Small intestine (tissue), 16 donors: Measurements from ENCODE around the gene CD59. TPM values are rescaled to one million over a fixed set of nuclear protein-coding genes. Genes with fewer than 3 reads are reported as not detected.

Experiments used
- DNase-seq, 2 donors: peaks; one replicate each; pipeline versions ENCODE4 v3.0.0 to v3.0.0-alpha.2; 2013
- FAIRE-seq: peaks from 2 replicates; lab custom pipeline; 2012; peaks lifted over from hg19 to GRCh38; lab: Jason Lieb, UNC
- H3K27ac ChIP-seq, 3 donors: one replicate each; pipeline ENCODE4 v1.5.1; 2013; ENCODE audit warnings: low read length in 2 of 3, mild to moderate bottlenecking in 2 of 3, control low read depth in 1 of 3, inconsistent platforms in 1 of 3, low read depth in 1 of 3, moderate library complexity in 1 of 3
- H3K27me3 ChIP-seq, 3 donors: one replicate each; pipeline ENCODE4 v1.6.1; 2013; ENCODE audit warnings: low read length in 3 of 3, inconsistent platforms in 1 of 3; ENCODE audit not compliant: control insufficient read depth in 3 of 3, insufficient read depth in 3 of 3
- H3K36me3 ChIP-seq, 3 donors: one replicate each; pipeline ENCODE4 v1.6.1; 2013; ENCODE audit warnings: low read length in 3 of 3, inconsistent platforms in 1 of 3, low read depth in 1 of 3, mild to moderate bottlenecking in 1 of 3, moderate library complexity in 1 of 3; ENCODE audit not compliant: control insufficient read depth in 3 of 3, insufficient read depth in 2 of 3
- H3K4me1 ChIP-seq, 3 donors: one replicate each; pipeline ENCODE4 v1.6.1; 2013; ENCODE audit warnings: low read length in 2 of 3, inconsistent platforms in 1 of 3, low read depth in 1 of 3, mild to moderate bottlenecking in 1 of 3, moderate library complexity in 1 of 3; ENCODE audit not compliant: control insufficient read depth in 3 of 3, insufficient read depth in 2 of 3
- H3K4me3 ChIP-seq, 3 donors: one replicate each; pipeline ENCODE4 v1.5.1; 2013; ENCODE audit warnings: low read length in 3 of 3, control low read depth in 1 of 3, inconsistent platforms in 1 of 3, low read depth in 1 of 3, mild to moderate bottlenecking in 1 of 3, moderate library complexity in 1 of 3
- H3K9me3 ChIP-seq, 2 donors: one replicate each; pipeline ENCODE4 v1.6.1; 2013; ENCODE audit warnings: low read depth in 1 of 2, low read length in 1 of 2; ENCODE audit not compliant: control insufficient read depth in 2 of 2, insufficient read depth in 1 of 2
- WGBS, 3 donors: extraction: QIAGEN DNeasy Blood & Tissue Kit; methylation state at CpG; one replicate each; pipeline ENCODE4 v1.1.7; 2013; 5-methylcytosine and 5-hydroxymethylcytosine counted together
- long read RNA-seq, 10 donors: transcript quantifications; one replicate each; lab custom pipeline, GENCODE V29; 2026
- polyA plus RNA-seq, 4 donors: library from polyadenylated mRNA; stranded (reverse) in 3 of 4; unstranded in 1 of 4; fragments of 200-250 nt in 3 of 4; fragments of 120-200 nt in 1 of 4; gene quantifications; one replicate each; pipeline versions ENCODE4 v1.2.1 to v1.2.3, GENCODE V29; 2013
- donor health status: healthy with polysubstance abuse.
- donor health status: control.
- donor health status: control.
- donor health status: Bipolar disorder and iron deficiency.
- donor health status: healthy.

Gene CD59
- 100 to 1,000 TPM in 2 of 4 donors, 10 to 100 TPM in 2; 19.2 to 203 (median 97.8) TPM for polyA plus RNA-seq
- long read RNA-seq, donor 1, full-length matches to known transcripts = 99 of 99 reads
- long read RNA-seq, donor 1, partial matches to known transcripts = 0 of 99 reads
- long read RNA-seq, donor 1, other reads (novel, unspliced or antisense) = 0 of 99 reads
- long read RNA-seq, donor 2, full-length matches to known transcripts = 23 of 23 reads
- long read RNA-seq, donor 2, partial matches to known transcripts = 0 of 23 reads
- long read RNA-seq, donor 2, other reads (novel, unspliced or antisense) = 0 of 23 reads
- long read RNA-seq, donor 3, full-length matches to known transcripts = 20 of 31 reads
- long read RNA-seq, donor 3, partial matches to known transcripts = 11 of 31 reads
- long read RNA-seq, donor 3, other reads (novel, unspliced or antisense) = 0 of 31 reads
- long read RNA-seq, donor 4, full-length matches to known transcripts = 2 of 2 reads
- long read RNA-seq, donor 4, partial matches to known transcripts = 0 of 2 reads
- long read RNA-seq, donor 4, other reads (novel, unspliced or antisense) = 0 of 2 reads
- long read RNA-seq, donor 5, full-length matches to known transcripts = 12 of 12 reads
- long read RNA-seq, donor 5, partial matches to known transcripts = 0 of 12 reads
- long read RNA-seq, donor 5, other reads (novel, unspliced or antisense) = 0 of 12 reads
- long read RNA-seq, donor 6, full-length matches to known transcripts = 27 of 27 reads
- long read RNA-seq, donor 6, partial matches to known transcripts = 0 of 27 reads
- long read RNA-seq, donor 6, other reads (novel, unspliced or antisense) = 0 of 27 reads
- long read RNA-seq, donor 7 = 0 reads
- long read RNA-seq, donor 8, full-length matches to known transcripts = 4 of 4 reads
- long read RNA-seq, donor 8, partial matches to known transcripts = 0 of 4 reads
- long read RNA-seq, donor 8, other reads (novel, unspliced or antisense) = 0 of 4 reads
- long read RNA-seq, donor 9, full-length matches to known transcripts = 8 of 8 reads
- long read RNA-seq, donor 9, partial matches to known transcripts = 0 of 8 reads
- long read RNA-seq, donor 9, other reads (novel, unspliced or antisense) = 0 of 8 reads
- long read RNA-seq, donor 10, full-length matches to known transcripts = 89 of 95 reads
- long read RNA-seq, donor 10, partial matches to known transcripts = 6 of 95 reads
- long read RNA-seq, donor 10, other reads (novel, unspliced or antisense) = 0 of 95 reads

GRCh38 chr11:33736148-33736812 is at the start of gene CD59:
Gene CD59 (minus strand): TSS chr11:33736423. CDS start chr11:33722445, 13,978 bp downstream.
- Histone ChIP-seq H3K27ac (peak within 1 kb of the TSS; percentile 42 to 95 (median 84)), H3K4me3 (peak within 1 kb of the TSS; percentile 62 to 100 (median 96)), H3K27me3 (no peaks in the 10 kb centered on the region), H3K36me3 (no peaks in the 10 kb centered on the region), H3K4me1 (peaks cover 0 to 29% (median 8%) of the 10 kb centered on the region in 3 donors), H3K9me3 (no peaks in the 10 kb centered on the region)
- DNase-seq (peak; percentile 93 to 97), FAIRE-seq (no peak)
- 1 to 3% (median 1%) methylated on average over 31 to 48 of the region's 48 CpGs for WGBS, 3 donors

- Histone ChIP-seq H3K4me1 (no peaks in the 10 kb centered on the region), H3K9me3 (no peaks in the 10 kb centered on the region), H3K27me3 (peaks cover 0 to 3% (median 3%) of the 10 kb centered on the region in 3 donors), H3K36me3 (no peaks in the 10 kb centered on the region), H3K27ac (no peak overlapping the region), H3K4me3 (no peak overlapping the region)
- 51 to 74% (median 64%) methylated on average over 3 of the region's 3 CpGs for WGBS, 3 donors
- FAIRE-seq (no peak), DNase-seq (no peak)
Measured at GRCh38 chr11:33785609-33786008, 49.4 kb upstream of the CD59 start.

- H3K4me3 ChIP-seq = no peak overlapping the region
- peaks cover 0 to 51% (median 0%) of the 10 kb centered on the region in 3 donors for H3K27me3 ChIP-seq
- FAIRE-seq (no peak), DNase-seq (no peak)
- H3K27ac ChIP-seq = no peak overlapping the region
- 55 to 68% (median 65%) methylated on average over 7 of the region's 7 CpGs for WGBS, 3 donors
- no peaks in the 10 kb centered on the region for H3K9me3 ChIP-seq
- H3K4me1 ChIP-seq = peaks cover 0 to 3% (median 0%) of the 10 kb centered on the region in 3 donors
- H3K36me3 ChIP-seq = no peaks in the 10 kb centered on the region
Measured at GRCh38 chr11:33779849-33780528, 43.8 kb upstream of the CD59 start.

GRCh38 chr11:33778675-33779074 is 42.5 kb upstream of the CD59 start:
- WGBS, 3 donors = 50 to 67% (median 52%) methylated on average over 5 of the region's 5 CpGs
- H3K9me3 ChIP-seq = no peaks in the 10 kb centered on the region
- no peaks in the 10 kb centered on the region for H3K36me3 ChIP-seq
- no peak for DNase-seq
- no peak overlapping the region for H3K27ac ChIP-seq
- H3K4me3 ChIP-seq = no peak overlapping the region
- FAIRE-seq = no peak
- peaks cover 0 to 8% (median 0%) of the 10 kb centered on the region in 3 donors for H3K4me1 ChIP-seq
- H3K27me3 ChIP-seq = peaks cover 0 to 56% (median 0%) of the 10 kb centered on the region in 3 donors

GRCh38 chr11:33777906-33778305 is 41.7 kb upstream of the CD59 start:
- no peak for FAIRE-seq
- Histone ChIP-seq H3K27ac (no peak overlapping the region), H3K9me3 (no peaks in the 10 kb centered on the region), H3K4me3 (no peak overlapping the region), H3K36me3 (no peaks in the 10 kb centered on the region), H3K4me1 (peaks cover 1 to 12% (median 6%) of the 10 kb centered on the region in 3 donors), H3K27me3 (peaks cover 0 to 56% (median 0%) of the 10 kb centered on the region in 3 donors)
- DNase-seq = no peak
- WGBS, 3 donors = 52 to 66% (median 65%) methylated on average over 9 of the region's 9 CpGs

- no peaks in the 10 kb centered on the region for H3K36me3 ChIP-seq
- peaks cover 0 to 56% (median 0%) of the 10 kb centered on the region in 3 donors for H3K27me3 ChIP-seq
- FAIRE-seq = no peak
- DNase-seq = peak in 1 of 2 donors; percentile 10
- 13 to 26% (median 24%) methylated on average over 1 of the region's 1 CpG for WGBS, 3 donors
- H3K9me3 ChIP-seq = no peaks in the 10 kb centered on the region
- peaks cover 5 to 15% (median 12%) of the 10 kb centered on the region in 3 donors for H3K4me1 ChIP-seq
- H3K27ac ChIP-seq = no peak overlapping the region
- H3K4me3 ChIP-seq = no peak overlapping the region
Measured at GRCh38 chr11:33775832-33776470, 39.7 kb upstream of the CD59 start.

GRCh38 chr11:33775467-33775807 is 39.2 kb upstream of the CD59 start:
- Histone ChIP-seq H3K27me3 (peaks cover 0 to 56% (median 0%) of the 10 kb centered on the region in 3 donors), H3K36me3 (no peaks in the 10 kb centered on the region), H3K4me3 (no peak overlapping the region), H3K27ac (no peak overlapping the region), H3K4me1 (peaks cover 5 to 15% (median 12%) of the 10 kb centered on the region in 3 donors), H3K9me3 (no peaks in the 10 kb centered on the region)
- FAIRE-seq (no peak), DNase-seq (no peak)
- 57 to 61% (median 60%) methylated on average over 7 of the region's 7 CpGs for WGBS, 3 donors
